NCI-H2196 treated with DMSO at 0.1 percent for 48 hours (cell line): Measurements from ENCODE around the gene ART3.

Experiments
- DNase-seq: peaks from one replicate; lab custom pipeline; 2025; ENCODE audit not compliant: unreplicated experiment; lab: John Stamatoyannopoulos, UW

ART3 gene

GRCh38 chr4:76144546-76144945 is 70.0 kb downstream of the ART3 start:
- no peak for DNase-seq

GRCh38 chr4:76147454-76148141 is 73.1 kb downstream of the ART3 start:
- peak; percentile 9 for DNase-seq

- peak; percentile 57 for DNase-seq
These were observed 73.8 kb downstream of the ART3 start, which contains the start of gene NUP54 for GRCh38 chr4:76148142-76148865. Gene NUP54, minus strand, starts transcription at chr4:76148397. Its CDS starts 23 bp downstream, at chr4:76148374.

GRCh38 chr4:76153356-76153755 is 78.8 kb downstream of the ART3 start:
- no peak for DNase-seq

- no peak for DNase-seq
These were observed 81.5 kb downstream of the ART3 start for GRCh38 chr4:76155979-76156378.

- no peak for DNase-seq
These were observed 82.1 kb downstream of the ART3 start for GRCh38 chr4:76156635-76157034.

GRCh38 chr4:76160355-76160754 is 85.8 kb downstream of the ART3 start:
- DNase-seq, result no peak
